GM19463 (cell line): ENCODE data around the gene SPHK1.

Experiments used
- ATAC-seq: cut with Tn5 transposase; IDR thresholded peaks from one replicate; pipeline ENCODE4 v1.9.1; 2021; ENCODE audit warnings: mild to moderate bottlenecking, moderate library complexity; ENCODE audit not compliant: unreplicated experiment

Gene SPHK1

DNA sequence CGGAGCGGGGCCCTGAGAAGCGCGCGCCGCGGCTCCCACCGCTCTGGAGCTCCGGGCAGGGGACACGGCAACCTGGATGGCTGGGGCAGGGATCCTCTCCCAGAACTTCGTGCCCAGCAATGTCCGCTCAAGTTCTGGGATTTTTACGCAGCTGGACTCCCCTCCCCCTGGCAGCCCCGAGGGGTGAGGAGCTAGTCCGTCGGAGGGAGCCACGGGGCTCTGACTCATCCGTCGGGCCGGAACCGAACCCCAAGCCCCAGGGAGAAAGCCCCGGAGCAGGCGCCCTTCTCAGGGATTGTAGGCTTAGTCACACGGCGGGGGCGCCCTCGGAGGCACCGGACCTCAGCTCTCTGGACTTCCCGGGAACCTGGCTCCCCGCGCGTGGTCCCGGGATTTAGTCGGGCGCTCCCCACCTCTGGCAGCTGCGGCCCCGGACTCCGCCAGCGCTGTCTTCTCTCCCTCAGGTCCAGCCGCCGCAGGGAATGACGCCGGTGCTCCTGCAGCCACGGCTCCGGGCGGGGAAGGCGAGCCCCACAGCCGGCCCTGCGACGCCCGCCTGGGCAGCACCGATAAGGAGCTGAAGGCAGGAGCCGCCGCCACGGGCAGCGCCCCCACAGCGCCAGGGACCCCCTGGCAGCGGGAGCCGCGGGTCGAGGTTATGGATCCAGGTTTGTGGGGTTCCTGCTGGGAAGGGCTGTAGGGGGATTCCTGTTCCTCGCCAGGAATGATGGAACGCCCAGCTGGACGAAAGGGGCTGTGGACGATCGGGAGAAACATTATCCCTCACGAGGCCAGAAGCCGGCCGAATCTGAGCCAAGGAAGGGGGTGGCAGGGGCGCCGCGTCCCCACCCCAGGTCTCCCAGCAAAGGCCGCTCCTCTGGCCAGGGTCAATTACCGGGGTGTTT, 830 bp downstream of the SPHK1 start:
- no peak for ATAC-seq

DNA sequence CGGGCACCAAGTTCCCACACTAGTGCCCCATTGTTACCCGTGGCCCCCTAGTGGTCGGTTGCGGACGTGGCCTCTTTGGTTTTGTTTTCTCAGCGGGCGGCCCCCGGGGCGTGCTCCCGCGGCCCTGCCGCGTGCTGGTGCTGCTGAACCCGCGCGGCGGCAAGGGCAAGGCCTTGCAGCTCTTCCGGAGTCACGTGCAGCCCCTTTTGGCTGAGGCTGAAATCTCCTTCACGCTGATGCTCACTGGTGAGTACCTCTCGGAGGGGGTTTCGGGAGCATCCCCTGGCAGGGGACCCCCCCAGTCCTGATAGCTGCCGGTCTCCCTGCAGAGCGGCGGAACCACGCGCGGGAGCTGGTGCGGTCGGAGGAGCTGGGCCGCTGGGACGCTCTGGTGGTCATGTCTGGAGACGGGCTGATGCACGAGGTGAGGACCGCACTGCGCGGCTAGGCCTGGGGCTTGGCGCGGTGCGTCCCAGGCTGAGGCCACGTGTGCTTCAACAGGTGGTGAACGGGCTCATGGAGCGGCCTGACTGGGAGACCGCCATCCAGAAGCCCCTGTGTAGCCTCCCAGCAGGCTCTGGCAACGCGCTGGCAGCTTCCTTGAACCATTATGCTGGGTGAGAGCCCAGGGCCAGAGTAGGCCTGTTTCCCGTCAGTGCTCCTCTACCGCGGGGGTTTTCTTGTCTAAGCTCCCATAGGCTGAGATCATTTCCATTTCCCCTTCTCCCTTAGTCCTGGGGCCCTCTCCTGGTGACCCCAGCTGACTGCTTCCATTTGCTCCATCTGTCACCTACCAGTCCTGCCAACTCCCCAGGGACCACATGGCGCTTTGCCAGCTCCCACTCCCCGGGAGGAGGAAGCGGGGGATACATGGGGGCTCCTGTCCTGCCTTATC, 1.7 kb downstream of the SPHK1 start:
- no peak for ATAC-seq

DNA sequence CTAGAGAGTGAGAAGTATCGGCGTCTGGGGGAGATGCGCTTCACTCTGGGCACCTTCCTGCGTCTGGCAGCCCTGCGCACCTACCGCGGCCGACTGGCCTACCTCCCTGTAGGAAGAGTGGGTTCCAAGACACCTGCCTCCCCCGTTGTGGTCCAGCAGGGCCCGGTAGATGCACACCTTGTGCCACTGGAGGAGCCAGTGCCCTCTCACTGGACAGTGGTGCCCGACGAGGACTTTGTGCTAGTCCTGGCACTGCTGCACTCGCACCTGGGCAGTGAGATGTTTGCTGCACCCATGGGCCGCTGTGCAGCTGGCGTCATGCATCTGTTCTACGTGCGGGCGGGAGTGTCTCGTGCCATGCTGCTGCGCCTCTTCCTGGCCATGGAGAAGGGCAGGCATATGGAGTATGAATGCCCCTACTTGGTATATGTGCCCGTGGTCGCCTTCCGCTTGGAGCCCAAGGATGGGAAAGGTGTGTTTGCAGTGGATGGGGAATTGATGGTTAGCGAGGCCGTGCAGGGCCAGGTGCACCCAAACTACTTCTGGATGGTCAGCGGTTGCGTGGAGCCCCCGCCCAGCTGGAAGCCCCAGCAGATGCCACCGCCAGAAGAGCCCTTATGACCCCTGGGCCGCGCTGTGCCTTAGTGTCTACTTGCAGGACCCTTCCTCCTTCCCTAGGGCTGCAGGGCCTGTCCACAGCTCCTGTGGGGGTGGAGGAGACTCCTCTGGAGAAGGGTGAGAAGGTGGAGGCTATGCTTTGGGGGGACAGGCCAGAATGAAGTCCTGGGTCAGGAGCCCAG, 2.8 kb downstream of the SPHK1 start:
- no peak for ATAC-seq

DNA sequence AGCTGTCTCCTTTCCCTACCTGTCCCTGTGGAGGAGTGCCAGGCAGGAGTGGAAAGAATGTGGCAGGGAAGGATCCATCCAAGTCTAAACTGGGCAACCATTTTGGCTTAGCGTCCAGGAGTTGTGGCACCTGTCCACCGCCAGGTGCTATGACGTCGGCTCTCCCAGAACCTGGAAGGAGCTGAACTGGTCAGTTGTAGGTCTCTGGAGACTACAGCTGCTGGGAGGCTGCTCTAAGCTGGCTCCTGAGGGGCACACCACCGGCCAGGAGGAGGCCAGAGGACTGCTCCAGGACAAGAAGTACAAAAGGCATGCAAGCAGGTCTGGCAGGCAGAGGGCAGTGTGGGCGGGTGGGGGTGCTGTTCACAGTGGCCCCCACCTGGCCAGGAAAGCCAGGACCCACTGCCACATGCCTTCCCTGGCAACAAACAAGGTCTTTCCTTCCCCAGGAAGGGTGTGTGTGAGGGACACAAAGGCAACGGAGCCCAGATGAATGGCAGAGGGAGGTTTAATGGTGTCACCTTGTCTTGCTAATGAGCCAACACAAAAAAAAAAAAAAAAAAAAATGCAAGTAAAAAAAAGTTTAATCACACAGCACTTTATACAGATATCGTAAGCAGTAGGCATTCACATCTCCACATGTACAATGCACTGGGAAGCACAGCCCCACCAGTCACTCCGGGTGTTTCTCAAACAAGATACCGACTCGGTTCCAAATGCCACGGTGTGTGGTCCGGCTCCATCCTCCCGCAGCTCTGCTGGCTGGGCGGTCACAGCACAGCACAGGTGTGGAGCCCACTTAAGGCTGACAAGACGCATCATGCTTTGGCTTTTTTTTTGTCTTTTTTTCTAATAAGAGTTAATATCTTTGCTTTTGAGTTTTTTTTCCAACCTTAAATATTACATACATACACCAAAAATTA, 4.8 kb downstream of the SPHK1 start:
- no peak for ATAC-seq

DNA sequence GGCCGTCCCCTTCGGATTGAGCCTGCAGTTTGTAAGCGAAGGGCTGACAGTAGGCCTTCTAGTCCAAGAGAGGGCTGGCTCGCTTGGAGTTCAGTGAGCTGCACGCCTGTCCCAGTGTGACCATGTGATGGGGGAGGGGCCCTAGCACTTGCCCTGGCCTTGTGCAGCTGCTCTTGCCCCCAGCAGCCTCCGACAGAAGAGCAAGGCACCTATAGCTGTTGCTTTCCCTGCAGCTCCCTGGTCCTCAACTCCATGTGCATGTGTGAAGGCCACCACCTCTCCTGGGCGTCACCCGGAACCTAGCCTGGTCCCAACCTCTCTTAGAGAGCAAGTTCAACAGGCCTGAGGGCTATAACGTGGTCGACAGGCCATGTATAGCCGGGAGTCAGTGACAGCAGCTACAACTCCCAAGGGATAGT, 5.6 kb downstream of the SPHK1 start:
- ATAC-seq, result no peak

DNA sequence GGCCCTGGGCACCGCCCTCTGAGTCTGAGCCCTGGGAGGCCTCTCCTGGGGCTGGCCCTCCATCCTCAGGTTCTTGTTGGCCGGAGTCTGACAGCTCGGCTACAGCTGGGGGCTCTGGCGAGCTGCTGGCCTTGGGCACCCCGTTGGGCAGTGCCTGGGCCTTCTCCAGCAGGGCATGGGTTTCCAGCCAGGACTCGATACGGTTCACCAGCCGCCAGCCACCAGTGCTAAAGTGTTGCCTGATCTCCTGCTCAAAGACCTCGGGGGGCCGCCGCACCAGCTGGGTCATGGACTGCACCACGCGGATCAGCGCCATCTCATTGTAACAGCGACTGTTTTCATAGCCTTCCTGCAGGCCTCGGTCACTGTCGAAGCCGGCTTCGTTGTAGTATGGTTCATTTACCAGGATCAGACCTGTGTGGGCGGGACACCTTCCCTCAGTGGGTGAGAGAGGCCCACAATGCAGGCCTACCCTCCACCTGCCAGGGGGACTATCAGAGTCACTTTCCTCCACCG, 6.8 kb downstream of the SPHK1 start:
- no peak for ATAC-seq

DNA sequence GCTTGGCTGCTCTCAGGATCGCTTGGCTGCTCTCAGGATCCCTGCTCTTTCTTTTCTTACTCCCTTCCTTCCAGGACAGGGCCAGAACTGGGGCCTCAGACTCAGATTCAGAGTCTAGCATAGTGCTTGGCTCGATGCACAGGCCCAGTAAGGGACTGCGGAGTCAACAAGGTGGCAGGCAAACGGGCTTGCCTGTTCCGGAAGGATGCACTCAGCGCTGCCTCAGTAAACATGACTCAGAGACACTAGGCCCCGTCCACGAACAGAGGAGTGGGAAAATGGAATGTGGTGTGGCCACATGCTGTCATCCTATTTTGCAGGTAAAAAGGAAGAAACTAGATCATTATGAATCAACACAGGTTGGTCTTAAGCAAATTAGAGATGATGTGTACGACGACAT, 9.8 kb downstream of the SPHK1 start:
- no peak for ATAC-seq

DNA sequence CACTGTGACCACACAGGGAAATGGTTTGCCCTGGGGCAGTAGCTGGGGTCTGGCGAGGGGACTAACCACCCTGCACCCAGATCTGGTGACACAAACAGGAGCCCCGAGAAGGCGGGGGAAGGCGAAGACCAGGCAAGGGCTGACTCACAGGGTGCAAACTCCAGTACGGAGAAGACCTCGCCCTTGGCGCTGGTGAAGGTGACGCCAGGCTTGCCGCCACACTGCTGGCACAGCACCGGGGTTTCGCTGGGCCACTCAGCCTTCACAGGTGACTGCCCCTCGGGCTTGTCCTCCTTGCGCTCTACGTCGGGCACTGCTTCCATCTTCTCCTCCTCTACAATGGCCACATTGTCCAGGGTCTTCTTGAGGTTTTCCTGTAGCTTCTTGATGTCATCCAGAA, 11.6 kb downstream of the SPHK1 start:
- no peak for ATAC-seq

DNA sequence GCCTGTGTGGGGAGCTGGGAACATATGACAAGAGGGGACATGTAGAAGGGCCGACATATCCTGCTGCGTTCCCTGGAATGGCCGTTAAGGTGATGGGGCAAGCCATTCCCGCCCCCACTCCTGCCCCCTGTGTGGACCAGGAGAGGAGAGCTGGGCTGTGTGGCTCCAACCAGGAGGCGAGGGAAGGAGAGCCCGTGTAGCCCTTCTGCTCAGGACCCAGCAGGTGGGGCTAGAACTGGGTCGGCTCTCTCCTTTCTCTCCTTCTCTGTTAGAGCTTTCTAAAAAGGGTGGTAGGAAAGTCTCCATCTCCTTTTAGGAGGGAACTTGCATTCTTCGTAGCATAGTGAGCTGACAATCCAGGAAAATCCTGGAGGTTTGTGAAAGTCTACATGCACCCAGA, 12.8 kb downstream of the SPHK1 start:
- no peak for ATAC-seq

DNA sequence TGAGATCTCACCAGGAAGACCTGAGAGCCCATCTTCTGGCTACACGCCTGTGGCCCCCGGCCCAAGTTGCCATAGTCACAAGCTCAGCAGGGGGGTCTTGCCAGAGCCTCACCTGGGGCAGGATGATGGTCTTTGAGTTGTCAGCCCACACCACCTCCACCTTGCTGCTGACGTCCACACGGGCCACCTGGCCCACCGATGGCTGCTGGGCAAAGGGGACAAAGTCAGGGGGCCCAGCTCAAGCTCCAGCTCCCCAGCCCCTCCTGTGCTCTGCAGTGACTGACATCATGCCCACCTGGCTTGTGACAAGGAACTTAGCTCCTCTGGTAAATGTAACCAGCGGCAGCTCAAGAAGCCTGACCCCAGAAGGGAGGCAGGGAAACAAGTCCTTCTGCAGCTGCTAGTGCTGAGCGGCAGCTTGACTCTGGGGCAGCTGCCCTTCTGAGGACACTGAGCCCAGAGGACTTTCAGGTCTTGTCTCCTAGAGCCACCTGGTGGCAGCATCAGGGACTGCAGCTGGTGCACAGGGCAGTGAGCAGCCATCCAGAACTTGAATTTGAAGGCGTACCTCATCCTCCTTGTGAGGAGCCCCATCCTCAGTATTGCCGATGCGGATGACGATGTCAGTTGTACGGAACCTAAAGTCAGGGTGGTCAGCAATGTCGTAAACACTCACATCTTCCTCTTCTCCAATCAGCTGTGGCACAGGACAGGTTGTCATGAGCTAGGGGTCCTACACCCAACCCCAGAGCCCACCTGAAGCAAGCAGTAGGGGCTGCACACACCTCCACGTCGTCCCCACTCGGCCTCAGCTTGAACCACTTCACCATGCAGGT, 13.5 kb downstream of the SPHK1 start:
- ATAC-seq, result no peak

DNA sequence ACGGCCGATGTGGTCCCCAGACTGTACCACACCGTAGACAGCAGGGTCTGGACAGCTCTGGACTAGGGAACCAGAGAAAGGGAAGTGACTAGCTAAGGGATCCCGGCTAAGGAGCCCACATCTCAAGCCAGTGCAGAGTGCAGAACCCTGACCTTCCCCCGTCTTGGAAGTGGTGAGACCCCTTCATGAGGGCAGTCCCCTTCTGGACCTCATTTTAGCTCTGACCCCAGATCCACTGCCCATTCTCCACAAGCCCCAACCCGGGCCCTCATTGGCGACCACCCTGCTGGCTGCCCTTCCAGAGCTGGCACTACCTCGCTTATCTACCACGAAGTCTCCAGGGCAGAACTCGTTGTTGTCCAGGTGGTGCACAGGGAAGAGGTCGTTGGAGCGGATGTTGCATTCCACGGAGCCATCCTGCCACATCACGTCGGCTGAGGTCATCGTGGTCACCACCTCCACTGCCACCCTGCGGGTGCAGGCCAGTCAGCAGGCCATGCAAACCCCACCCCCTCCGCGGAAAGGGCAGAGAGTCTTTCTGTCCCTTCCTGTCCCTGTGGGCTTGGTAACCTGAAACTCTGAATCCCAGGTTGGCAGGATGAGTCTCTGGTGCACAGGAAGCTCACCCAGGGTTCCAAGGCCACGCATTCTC, 14.2 kb downstream of the SPHK1 start:
- ATAC-seq, result no peak

DNA sequence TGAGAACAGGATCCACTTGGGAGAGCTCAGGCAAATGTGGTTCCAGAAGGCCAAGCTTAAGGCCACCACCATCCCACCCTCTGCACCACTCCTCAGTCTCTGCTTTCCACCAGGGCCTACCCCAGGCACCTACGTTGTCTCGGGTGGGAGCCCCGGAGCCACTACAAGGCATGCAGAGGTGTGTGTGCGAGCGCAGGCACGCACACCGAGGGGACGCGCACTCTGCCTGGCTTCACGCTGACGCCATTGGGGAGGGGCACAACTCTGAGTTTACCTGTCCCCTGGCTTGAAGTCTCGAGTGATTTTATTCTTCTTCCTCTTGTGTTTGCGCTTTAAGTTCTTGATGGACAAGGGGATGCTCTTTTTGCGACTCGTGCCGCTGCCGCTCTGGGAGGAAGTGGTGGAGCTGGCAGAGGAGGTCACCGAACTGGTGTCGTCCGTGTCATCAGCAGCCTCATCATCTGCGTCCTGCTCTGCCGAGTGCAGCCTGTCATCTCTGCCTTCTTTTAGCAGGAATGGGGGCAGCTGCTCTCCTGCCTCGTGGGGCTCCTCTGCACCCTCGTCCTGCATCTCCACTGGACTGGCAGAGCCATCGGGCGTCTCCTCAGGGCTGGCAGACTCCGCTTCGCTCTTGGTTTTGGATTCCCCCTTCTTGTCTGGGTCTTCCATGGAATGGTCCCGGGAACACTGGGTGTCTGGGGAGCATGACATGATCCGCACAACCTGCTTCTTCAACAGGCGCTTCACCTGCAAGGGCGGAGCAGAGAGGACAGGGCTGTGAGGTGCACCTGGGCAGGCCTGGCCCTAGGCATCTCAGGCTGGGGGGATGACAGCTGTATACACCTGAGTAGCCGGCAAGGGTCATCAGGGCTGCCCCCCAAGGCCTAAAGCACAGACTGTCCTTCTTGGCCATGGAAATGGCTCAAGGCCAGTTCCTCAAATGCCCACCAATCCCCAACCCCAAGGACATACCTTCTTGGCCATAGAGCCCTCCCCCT, 15.1 kb downstream of the SPHK1 start:
- ATAC-seq, result no peak

DNA sequence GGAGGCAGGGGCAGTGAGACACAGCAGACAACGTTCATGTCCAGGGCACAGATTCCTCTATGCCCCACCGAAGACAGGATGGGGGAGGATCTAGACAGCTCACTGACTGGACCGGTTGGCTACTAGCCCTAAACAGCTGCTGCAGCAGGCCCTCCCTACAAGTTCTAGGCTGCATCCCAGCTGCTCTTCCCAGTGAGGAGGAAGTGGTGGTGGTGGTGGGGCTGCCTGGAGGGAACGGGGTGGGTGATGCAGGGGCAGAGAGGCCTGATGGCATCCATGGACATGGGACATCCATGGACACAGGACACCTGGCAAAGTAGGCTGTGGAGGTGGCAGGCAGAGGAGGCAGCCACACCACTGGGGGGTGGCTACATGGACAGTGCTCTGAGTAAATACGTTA, 18.3 kb downstream of the SPHK1 start:
- ATAC-seq, result no peak

DNA sequence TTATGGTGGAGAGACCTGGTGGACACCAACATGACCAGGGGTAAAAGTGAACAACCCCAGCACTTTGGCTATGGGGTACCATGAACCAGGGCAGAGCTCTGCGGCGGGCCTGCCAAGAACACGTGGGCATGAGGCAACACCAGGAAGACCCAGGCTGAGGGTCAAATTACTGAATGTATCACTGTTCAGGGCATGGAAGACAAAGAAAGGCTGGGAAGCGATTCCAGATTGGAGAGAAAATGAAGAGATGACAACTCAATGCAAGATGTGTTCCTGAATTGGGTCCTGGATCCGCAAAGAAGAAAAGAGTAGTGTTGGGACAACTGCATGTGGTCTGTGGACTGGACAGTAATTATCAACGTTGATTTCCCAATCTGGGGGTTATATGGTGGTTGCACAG, 19.8 kb downstream of the SPHK1 start:
- ATAC-seq, result no peak

DNA sequence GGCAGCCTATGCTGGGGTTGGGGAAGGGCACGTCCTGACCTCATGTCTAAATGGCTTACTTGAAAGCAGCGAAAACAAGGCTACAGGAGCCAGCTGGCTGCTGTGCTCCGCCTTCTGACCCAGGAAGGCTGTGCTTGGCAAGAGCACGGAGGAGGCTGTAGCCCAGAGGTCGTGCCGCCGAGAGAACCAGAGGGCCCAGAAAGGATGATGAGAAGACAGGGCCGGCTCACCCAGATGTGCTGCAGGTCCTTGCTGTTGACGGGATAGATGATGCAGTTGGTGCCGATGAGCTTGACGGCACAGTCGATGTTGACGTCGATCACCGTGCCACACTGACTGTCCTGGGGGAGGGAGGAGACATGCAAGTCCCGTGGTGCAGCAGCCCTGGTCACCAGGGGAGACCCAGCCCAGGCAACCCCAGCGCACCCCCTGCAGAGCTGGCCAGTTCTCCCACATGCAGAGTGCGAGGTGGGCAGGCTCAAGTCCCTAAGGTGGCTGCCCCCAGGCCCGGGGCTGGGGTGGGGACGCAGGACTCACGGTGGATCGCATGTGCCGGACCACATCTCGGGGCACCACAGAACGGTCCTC, 20.7 kb downstream of the SPHK1 start:
- ATAC-seq, result no peak

DNA sequence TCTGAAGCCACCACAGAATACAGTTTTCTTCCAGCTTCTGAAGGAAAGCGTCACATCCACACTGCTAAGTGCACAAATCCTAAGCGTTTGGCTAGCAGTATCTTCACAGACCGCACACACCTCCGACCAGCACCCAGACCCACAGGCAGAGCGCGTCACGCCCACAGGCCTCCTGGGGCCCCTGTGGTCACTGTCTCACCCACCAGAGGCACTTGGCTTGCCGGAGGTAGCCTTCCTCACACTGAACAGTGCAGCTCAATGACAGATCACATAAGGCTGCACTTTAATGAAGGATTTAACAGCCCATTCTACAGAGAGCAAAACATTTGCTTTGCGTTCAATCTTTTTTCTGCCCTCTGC, 21.2 kb downstream of the SPHK1 start:
- no peak for ATAC-seq
